Measurements from ENCODE around the gene CUL9. TPM values are rescaled to one million over a fixed set of nuclear protein-coding genes. Genes with fewer than 3 reads are reported as not detected.

Gene CUL9
- total RNA-seq, 1 donor from 2014 or later = 57.0 TPM

DNA sequence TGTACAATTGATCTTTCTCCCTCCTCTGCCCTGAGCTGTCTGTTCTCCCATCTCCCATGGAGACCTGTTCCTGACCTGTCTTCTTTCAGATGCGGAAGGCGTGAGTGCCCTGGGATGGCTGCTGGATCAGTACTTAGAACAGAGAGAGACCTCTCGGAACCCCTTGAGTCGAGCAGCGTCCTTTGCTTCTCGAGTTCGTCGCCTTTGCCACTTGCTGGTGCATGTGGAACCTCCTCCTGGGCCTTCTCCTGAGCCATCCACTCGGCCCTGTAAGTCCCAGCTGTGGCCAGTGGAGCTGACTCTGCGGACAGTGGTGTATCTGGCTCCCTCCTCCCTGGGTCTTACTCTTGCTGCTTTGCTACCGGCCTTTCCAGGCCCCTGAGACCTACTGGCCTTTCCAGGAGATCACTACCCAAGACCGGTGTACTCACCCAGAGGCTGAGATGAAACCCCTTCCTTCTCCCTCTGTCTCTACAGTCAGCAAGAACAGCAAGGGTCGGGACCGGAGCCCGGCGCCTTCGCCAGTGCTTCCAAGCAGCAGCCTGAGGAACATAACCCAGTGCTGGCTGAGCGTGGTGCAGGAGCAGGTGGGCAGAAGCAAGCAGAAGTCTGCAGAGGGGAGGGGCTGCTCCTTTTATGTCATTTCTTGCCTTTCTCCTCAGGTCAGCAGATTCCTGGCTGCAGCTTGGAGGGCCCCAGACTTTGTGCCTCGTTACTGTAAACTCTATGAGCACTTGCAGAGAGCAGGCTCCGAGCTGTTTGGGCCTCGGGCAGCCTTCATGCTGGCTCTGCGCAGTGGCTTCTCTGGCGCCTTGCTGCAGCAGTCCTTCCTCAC is 22.5 kb downstream of the CUL9 start:
- H3K27ac Mint-ChIP-seq = peak overlapping the region; percentile 45
- H3K4me1 Mint-ChIP-seq (ENCODE audit: low read depth) = no peaks in the 10 kb centered on the region
- H3K36me3 Mint-ChIP-seq (ENCODE audit: insufficient read depth) = peaks cover 26% of the 10 kb centered on the region
- no peaks in the 10 kb centered on the region for H3K27me3 Mint-ChIP-seq
- no peak for DNase-seq (ENCODE audit: low spot score, unreplicated experiment)
- TF ChIP-seq, protein P1, sequence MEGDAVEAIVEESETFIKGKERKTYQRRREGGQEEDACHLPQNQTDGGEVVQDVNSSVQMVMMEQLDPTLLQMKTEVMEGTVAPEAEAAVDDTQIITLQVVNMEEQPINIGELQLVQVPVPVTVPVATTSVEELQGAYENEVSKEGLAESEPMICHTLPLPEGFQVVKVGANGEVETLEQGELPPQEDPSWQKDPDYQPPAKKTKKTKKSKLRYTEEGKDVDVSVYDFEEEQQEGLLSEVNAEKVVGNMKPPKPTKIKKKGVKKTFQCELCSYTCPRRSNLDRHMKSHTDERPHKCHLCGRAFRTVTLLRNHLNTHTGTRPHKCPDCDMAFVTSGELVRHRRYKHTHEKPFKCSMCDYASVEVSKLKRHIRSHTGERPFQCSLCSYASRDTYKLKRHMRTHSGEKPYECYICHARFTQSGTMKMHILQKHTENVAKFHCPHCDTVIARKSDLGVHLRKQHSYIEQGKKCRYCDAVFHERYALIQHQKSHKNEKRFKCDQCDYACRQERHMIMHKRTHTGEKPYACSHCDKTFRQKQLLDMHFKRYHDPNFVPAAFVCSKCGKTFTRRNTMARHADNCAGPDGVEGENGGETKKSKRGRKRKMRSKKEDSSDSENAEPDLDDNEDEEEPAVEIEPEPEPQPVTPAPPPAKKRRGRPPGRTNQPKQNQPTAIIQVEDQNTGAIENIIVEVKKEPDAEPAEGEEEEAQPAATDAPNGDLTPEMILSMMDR (IDR thresholded peaks at IDR 0.05; ENCODE audit: unreplicated experiment) = no peak
- H3K4me3 Mint-ChIP-seq (ENCODE audit: low read depth) = no peak overlapping the region
- H3K9me3 Mint-ChIP-seq (ENCODE audit: low read depth) = no peaks in the 10 kb centered on the region

DNA sequence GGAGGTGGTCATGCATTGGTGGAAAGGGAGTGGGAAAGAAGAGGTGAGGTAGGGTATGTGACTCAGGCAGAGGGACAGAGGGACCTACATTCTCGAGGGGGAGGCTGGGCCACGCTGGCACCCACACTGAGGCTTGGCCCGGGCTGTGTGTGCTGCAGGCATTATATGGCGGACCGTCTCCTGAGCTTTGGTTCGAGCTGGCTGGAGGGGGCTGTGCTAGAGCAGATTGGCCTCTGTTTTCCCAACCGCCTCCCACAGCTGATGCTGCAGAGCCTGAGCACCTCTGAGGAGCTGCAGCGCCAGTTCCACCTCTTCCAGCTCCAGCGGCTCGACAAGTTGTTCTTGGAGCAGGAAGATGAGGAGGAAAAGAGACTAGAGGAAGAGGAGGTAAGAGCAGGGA is 23.9 kb downstream of the CUL9 start:
- no peaks in the 10 kb centered on the region for H3K4me1 Mint-ChIP-seq (ENCODE audit: low read depth)
- H3K4me3 Mint-ChIP-seq (ENCODE audit: low read depth) = no peak overlapping the region
- TF ChIP-seq, protein P1 (IDR thresholded peaks at IDR 0.05; ENCODE audit: unreplicated experiment) = no peak
- peaks cover 22% of the 10 kb centered on the region for H3K36me3 Mint-ChIP-seq (ENCODE audit: insufficient read depth)
- H3K9me3 Mint-ChIP-seq (ENCODE audit: low read depth) = no peaks in the 10 kb centered on the region
- no peak for DNase-seq (ENCODE audit: low spot score, unreplicated experiment)
- H3K27me3 Mint-ChIP-seq = no peaks in the 10 kb centered on the region
- H3K27ac Mint-ChIP-seq = peak overlapping the region; percentile 85

DNA sequence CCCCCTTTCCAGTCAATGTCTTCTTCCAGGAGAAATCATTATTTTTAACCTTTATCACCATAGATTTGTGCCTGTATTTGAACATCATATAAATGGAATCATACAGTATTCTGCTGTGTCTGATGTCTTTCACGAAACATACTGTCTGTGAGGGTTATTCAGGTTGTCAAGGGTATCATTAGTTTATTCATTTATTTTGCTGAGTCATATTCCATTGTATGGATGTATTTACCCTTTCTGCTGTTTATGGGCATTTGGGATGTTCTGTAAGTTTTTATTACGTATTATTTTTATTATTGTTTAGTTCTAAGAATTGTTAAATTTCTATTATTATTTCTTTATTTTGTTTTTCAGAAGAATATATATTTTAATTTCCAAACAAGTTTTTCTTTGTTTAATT is 25.3 kb downstream of the CUL9 start:
- no peaks in the 10 kb centered on the region for H3K4me1 Mint-ChIP-seq (ENCODE audit: low read depth)
- H3K27me3 Mint-ChIP-seq = no peaks in the 10 kb centered on the region
- H3K4me3 Mint-ChIP-seq (ENCODE audit: low read depth) = no peak overlapping the region
- peaks cover 18% of the 10 kb centered on the region for H3K36me3 Mint-ChIP-seq (ENCODE audit: insufficient read depth)
- TF ChIP-seq, protein P1 (IDR thresholded peaks at IDR 0.05; ENCODE audit: unreplicated experiment) = no peak
- DNase-seq (ENCODE audit: low spot score, unreplicated experiment) = no peak
- no peak overlapping the region for H3K27ac Mint-ChIP-seq
- no peaks in the 10 kb centered on the region for H3K9me3 Mint-ChIP-seq (ENCODE audit: low read depth)

DNA sequence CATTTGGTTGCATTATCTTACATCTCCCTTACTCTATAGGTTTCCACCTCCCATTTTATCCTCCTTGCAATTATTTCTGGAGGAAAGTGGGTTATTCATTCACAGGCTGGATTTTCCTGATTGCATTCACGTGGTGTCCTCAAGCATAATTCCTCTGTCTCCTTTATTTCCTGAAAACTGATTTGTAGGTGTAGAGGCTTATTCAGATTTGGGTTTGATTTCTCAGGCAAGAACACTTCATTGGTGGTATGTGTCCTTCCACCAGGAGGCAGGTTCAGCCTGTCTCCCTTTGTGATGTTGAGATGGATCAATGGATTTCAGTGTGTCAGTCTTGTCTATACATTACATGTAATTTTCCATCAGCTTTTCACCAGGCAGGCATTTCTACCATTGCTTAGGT is 30.0 kb downstream of the CUL9 start:
- TF ChIP-seq, protein P1 (IDR thresholded peaks at IDR 0.05; ENCODE audit: unreplicated experiment) = peak; percentile 28
- Mint-ChIP-seq H3K9me3 (ENCODE audit: low read depth) (no peaks in the 10 kb centered on the region), H3K4me1 (ENCODE audit: low read depth) (no peaks in the 10 kb centered on the region), H3K27me3 (no peaks in the 10 kb centered on the region), H3K27ac (no peak overlapping the region), H3K36me3 (ENCODE audit: insufficient read depth) (peaks cover 11% of the 10 kb centered on the region), H3K4me3 (ENCODE audit: low read depth) (no peak overlapping the region)
- DNase-seq (ENCODE audit: low spot score, unreplicated experiment) = no peak

DNA sequence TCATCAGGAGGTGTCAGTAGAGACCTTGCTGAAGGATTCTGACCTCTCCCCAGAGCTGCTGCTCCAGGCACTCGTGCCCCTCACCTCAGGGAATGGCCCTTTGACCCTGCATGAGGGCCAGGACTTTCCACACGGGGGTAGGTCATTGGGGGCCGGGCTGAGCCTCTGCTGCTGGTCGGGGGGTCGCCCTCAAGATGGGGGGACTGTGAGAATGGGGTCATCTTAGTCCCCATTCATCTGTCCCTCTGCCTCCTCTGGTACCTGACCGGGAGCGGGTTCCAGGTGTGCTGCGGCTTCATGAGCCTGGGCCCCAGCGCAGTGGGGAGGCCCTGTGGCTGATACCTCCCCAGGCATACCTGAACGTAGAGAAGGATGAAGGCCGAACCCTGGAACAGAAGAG is 31.4 kb downstream of the CUL9 start:
- Mint-ChIP-seq H3K4me1 (ENCODE audit: low read depth) (no peaks in the 10 kb centered on the region), H3K36me3 (ENCODE audit: insufficient read depth) (peaks cover 11% of the 10 kb centered on the region), H3K9me3 (ENCODE audit: low read depth) (no peaks in the 10 kb centered on the region), H3K27me3 (no peaks in the 10 kb centered on the region), H3K4me3 (ENCODE audit: low read depth) (no peak overlapping the region), H3K27ac (no peak overlapping the region)
- TF ChIP-seq, protein P1 (IDR thresholded peaks at IDR 0.05; ENCODE audit: unreplicated experiment) = no peak
- no peak for DNase-seq (ENCODE audit: low spot score, unreplicated experiment)

Measured in progenitor cell of endocrine pancreas (in vitro differentiated cells).